Peyer's patch (tissue), 4 donors: ENCODE results near the gene NUCKS1.

Experiments used
- POLR2A ChIP-seq, 2 donors: fragments of 450-650 bp; IDR thresholded peaks; one replicate each; pipeline ENCODE4 v1.5.1; 2017; ENCODE audit warnings: antibody characterized with exemption in 2 of 2, mild to moderate bottlenecking in 2 of 2, moderate library complexity in 2 of 2
- TF ChIP-seq, protein P1 (sequence below), 6 experiments: fragments of 450-650 bp in 4 of 6; fragments of 200-600 bp in 2 of 6; sonication (generic) in 1 of 6; IDR thresholded peaks; one replicate each; pipeline ENCODE4 v1.5.1; 2017 to 2019; ENCODE audit warnings: antibody characterized with exemption in 6 of 6, mild to moderate bottlenecking in 3 of 6, moderate library complexity in 1 of 6

DNA sequence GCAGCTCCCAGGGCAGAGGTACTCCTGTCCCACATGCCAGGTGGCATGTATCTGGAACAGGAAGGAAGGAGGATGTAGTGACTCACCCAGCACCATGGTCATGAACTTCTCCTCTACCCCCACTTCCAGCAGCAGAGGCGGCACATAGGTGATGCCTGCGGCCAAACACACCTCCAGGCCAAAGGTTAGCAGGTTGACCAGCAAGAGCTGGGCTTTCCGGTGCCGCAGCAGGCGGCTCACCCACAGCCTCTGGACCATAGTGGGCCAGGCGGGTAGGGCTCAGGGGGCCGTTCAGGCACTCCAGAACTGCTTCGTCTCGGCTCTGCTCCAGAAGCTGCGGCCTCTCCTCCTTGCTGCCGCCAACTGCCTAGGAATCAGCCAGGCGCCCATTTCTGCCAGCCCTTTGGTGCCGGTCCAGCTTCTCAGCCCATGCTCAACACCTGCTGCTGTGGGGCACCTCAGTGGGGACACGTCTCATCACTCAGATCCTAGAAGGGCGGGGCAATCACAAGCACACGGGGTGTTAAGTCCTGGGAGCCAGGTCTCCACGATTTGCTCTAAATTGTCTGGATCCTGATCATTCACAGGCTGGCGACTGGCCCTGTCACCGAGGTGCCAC lies 85.5 kb downstream of the NUCKS1 start:
- TF ChIP-seq, protein P1, sequence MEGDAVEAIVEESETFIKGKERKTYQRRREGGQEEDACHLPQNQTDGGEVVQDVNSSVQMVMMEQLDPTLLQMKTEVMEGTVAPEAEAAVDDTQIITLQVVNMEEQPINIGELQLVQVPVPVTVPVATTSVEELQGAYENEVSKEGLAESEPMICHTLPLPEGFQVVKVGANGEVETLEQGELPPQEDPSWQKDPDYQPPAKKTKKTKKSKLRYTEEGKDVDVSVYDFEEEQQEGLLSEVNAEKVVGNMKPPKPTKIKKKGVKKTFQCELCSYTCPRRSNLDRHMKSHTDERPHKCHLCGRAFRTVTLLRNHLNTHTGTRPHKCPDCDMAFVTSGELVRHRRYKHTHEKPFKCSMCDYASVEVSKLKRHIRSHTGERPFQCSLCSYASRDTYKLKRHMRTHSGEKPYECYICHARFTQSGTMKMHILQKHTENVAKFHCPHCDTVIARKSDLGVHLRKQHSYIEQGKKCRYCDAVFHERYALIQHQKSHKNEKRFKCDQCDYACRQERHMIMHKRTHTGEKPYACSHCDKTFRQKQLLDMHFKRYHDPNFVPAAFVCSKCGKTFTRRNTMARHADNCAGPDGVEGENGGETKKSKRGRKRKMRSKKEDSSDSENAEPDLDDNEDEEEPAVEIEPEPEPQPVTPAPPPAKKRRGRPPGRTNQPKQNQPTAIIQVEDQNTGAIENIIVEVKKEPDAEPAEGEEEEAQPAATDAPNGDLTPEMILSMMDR (IDR thresholded peaks at IDR 0.05) = no peak
- peak in 1 of 2 donors; percentile 16 for TF ChIP-seq POLR2A (IDR thresholded peaks at IDR 0.05)
